HuH-7.5 (cell line): ENCODE data around the gene GPR142.

Experiments used
- DNase-seq: peaks from one replicate; pipeline ENCODE4 v3.0.0; 2011; ENCODE audit warnings: low spot score

Gene GPR142

GRCh38 chr17:74369665-74370490, 2.6 kb downstream of the GPR142 start:
- DNase-seq = no peak

GRCh38 chr17:74371653-74372147, 4.4 kb downstream of the GPR142 start:
- DNase-seq = no peak

GRCh38 chr17:74372426-74372825, 5.1 kb downstream of the GPR142 start:
- no peak for DNase-seq

- DNase-seq = peak; percentile 99
Observed at GRCh38 chr17:74373838-74374606, 6.7 kb downstream of the GPR142 start.

- no peak for DNase-seq
Observed at GRCh38 chr17:74374858-74375257, 7.6 kb downstream of the GPR142 start.

GRCh38 chr17:74379495-74380085, 12.3 kb downstream of the GPR142 start:
- DNase-seq = peak; percentile 90

GRCh38 chr17:74380086-74380958, 13.0 kb downstream of the GPR142 start:
- DNase-seq = no peak

GRCh38 chr17:74380959-74381808, 13.9 kb downstream of the GPR142 start:
- DNase-seq = no peak

GRCh38 chr17:74383141-74383540, 15.8 kb downstream of the GPR142 start:
- no peak for DNase-seq

- no peak for DNase-seq
Observed at GRCh38 chr17:74385201-74385600, 17.9 kb downstream of the GPR142 start.

GRCh38 chr17:74386386-74386785, 19.1 kb downstream of the GPR142 start:
- no peak for DNase-seq

GRCh38 chr17:74387365-74388218, 20.3 kb downstream of the GPR142 start:
- no peak for DNase-seq

- DNase-seq = no peak
Observed at GRCh38 chr17:74389084-74389753, 21.9 kb downstream of the GPR142 start.

GRCh38 chr17:74389937-74390679, 22.8 kb downstream of the GPR142 start:
- DNase-seq = no peak

- no peak for DNase-seq
Observed at GRCh38 chr17:74390680-74391653, 23.7 kb downstream of the GPR142 start.

- no peak for DNase-seq
Observed at GRCh38 chr17:74391771-74392170, 24.5 kb downstream of the GPR142 start.

GRCh38 chr17:74392848-74393247, 25.5 kb downstream of the GPR142 start:
- no peak for DNase-seq
